OCI-LY3 (cell line): ENCODE results near the gene GCSH.

Source experiments
- H2AFZ ChIP-seq: fragments of 200-600, 300-600 bp; shearing (Covaris generic); 2 replicates; pipeline ENCODE4 v1.6.0; 2014; ENCODE audit warnings: antibody characterized with exemption, low read depth, low read length
- H3K27ac ChIP-seq: fragments of 200-600, 300-600 bp; sonication (generic); 2 replicates; pipeline ENCODE4 v1.5.1; 2014; ENCODE audit warnings: mild to moderate bottlenecking, low read length, moderate library complexity, mixed read lengths
- H3K27me3 ChIP-seq: fragments of 200-600, 300-600 bp; sonication (generic); 2 replicates; pipeline ENCODE4 v1.6.1; 2014; ENCODE audit warnings: low read depth, low read length, mixed read lengths
- H3K36me3 ChIP-seq: fragments of 200-600, 300-600 bp; sonication (generic); replicated peaks from 2 replicates; pipeline ENCODE3; 2014; ENCODE audit warnings: low read depth, low read length, mixed read lengths
- H3K4me1 ChIP-seq: fragments of 300-600, 200-600 bp; sonication (generic); 2 replicates; pipeline ENCODE4 v1.6.1; 2014; ENCODE audit warnings: low read length, mixed read lengths
- H3K4me2 ChIP-seq: fragments of 200-600, 300-600 bp; sonication (generic); 2 replicates; pipeline ENCODE4 v1.6.1; 2014; ENCODE audit warnings: low read length, mixed read lengths
- H3K4me3 ChIP-seq: fragments of 300-600, 200-600 bp; sonication (generic); 2 replicates; pipeline ENCODE4 v1.5.1; 2014; ENCODE audit warnings: antibody characterized with exemption, mild to moderate bottlenecking, low read length, moderate library complexity
- H3K79me2 ChIP-seq: fragments of 300-600, 200-600 bp; shearing (Covaris generic); 2 replicates; pipeline ENCODE4 v1.6.1; 2014; ENCODE audit warnings: mild to moderate bottlenecking, low read length, mixed read lengths
- H3K9ac ChIP-seq: fragments of 300-600, 200-600 bp; shearing (Covaris generic); 2 replicates; pipeline ENCODE4 v1.6.0; 2014; ENCODE audit warnings: mild to moderate bottlenecking, low read length, moderate library complexity
- H3K9me3 ChIP-seq: fragments of 200-600, 300-600 bp; shearing (Covaris generic); 2 replicates; pipeline ENCODE4 v1.6.1; 2014; ENCODE audit warnings: low read length, mixed read lengths; ENCODE audit not compliant: insufficient read depth
- H4K20me1 ChIP-seq: fragments of 200-600, 300-600 bp; sonication (generic); 2 replicates; pipeline ENCODE4 v1.6.1; 2016; ENCODE audit warnings: low read length, mixed read lengths; ENCODE audit not compliant: insufficient read depth
- EZH2phosphoT487 ChIP-seq: fragments of 200-600 bp; shearing (Covaris generic); IDR thresholded peaks from 2 replicates; pipeline ENCODE4 v1.6.1; 2018; ENCODE audit warnings: antibody characterized with exemption, mixed run types, low read depth
- TF ChIP-seq, protein P1 (sequence below): fragments of 200-600, 300-600 bp; sonication (generic); IDR thresholded peaks from 2 replicates; pipeline ENCODE4 v1.5.1; 2014; ENCODE audit warnings: antibody characterized with exemption, low read length, low read depth

GCSH gene

DNA sequence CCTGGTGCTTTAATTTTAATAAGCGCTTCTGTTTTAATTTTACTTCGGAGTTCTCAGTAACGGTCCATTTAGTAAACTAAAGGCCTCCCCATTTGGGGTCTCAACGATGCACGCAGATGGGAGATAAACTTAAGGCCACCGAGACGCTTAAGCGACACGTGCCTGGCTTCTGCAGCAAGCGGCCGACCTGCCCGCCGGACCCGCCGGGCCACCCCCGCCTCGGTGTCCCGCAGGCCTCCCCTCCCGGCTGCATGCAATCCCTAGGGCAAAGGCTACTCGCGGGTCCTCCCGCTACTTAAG lies 592 bp downstream of the GCSH start:
- H3K4me1 ChIP-seq, result peaks cover 16% of the 10 kb centered on the region
- no peak for TF ChIP-seq EZH2phosphoT487
- TF ChIP-seq, protein P1, sequence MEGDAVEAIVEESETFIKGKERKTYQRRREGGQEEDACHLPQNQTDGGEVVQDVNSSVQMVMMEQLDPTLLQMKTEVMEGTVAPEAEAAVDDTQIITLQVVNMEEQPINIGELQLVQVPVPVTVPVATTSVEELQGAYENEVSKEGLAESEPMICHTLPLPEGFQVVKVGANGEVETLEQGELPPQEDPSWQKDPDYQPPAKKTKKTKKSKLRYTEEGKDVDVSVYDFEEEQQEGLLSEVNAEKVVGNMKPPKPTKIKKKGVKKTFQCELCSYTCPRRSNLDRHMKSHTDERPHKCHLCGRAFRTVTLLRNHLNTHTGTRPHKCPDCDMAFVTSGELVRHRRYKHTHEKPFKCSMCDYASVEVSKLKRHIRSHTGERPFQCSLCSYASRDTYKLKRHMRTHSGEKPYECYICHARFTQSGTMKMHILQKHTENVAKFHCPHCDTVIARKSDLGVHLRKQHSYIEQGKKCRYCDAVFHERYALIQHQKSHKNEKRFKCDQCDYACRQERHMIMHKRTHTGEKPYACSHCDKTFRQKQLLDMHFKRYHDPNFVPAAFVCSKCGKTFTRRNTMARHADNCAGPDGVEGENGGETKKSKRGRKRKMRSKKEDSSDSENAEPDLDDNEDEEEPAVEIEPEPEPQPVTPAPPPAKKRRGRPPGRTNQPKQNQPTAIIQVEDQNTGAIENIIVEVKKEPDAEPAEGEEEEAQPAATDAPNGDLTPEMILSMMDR, result no peak
- H2AFZ ChIP-seq, result peak overlapping the region; percentile 73; the same call in 1 of the 2 replicates
- no peak overlapping the region for H3K27ac ChIP-seq
- H3K36me3 ChIP-seq, result peaks cover 2% of the 10 kb centered on the region
- peak overlapping the region; percentile 80 for H3K4me2 ChIP-seq
- H3K27me3 ChIP-seq, result no peaks in the 10 kb centered on the region
- no peaks in the 10 kb centered on the region for H4K20me1 ChIP-seq
- H3K9ac ChIP-seq, result peak overlapping the region; percentile 80
- peak overlapping the region; percentile 89 for H3K4me3 ChIP-seq
- H3K79me2 ChIP-seq, result peaks cover 48% of the 10 kb centered on the region
- no peaks in the 10 kb centered on the region for H3K9me3 ChIP-seq

DNA sequence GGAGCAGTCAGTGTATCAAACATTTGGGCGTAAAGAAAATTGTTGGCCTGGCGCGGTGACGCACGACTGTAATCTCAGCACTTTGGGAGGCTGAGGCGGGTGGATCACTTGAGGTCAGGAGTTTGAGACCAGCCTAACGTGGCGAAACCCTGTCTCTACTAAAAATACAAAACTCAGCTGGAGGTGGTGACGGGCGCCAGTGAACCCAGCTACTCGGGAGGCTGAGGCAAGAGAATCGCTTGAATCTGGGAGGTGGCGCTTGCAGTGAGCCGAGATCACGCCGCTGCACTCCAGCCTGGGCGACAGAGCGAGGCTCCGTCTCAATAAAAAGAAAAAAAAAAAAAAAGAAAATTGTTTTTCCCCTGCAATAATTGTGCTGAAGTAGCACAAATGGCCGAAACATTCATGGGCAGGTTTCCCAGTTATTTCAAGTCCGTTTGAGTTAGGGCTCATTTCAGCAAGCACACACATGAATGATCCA lies 1.4 kb downstream of the GCSH start:
- Histone ChIP-seq H3K9me3 (no peaks in the 10 kb centered on the region), H3K4me1 (peaks cover 16% of the 10 kb centered on the region), H3K9ac (0 out of 2 replicates have a peak overlapping the region, but pooled peaks have one; percentile 80), H3K79me2 (peaks cover 50% of the 10 kb centered on the region), H4K20me1 (no peaks in the 10 kb centered on the region), H3K36me3 (peaks cover 4% of the 10 kb centered on the region), H3K4me2 (peak overlapping the region; percentile 80), H3K4me3 (peak overlapping the region; percentile 89), H3K27ac (no peak overlapping the region), H2AFZ (no peak overlapping the region), H3K27me3 (no peaks in the 10 kb centered on the region)
- TF ChIP-seq, protein P1, result no peak
- TF ChIP-seq EZH2phosphoT487, result no peak

DNA sequence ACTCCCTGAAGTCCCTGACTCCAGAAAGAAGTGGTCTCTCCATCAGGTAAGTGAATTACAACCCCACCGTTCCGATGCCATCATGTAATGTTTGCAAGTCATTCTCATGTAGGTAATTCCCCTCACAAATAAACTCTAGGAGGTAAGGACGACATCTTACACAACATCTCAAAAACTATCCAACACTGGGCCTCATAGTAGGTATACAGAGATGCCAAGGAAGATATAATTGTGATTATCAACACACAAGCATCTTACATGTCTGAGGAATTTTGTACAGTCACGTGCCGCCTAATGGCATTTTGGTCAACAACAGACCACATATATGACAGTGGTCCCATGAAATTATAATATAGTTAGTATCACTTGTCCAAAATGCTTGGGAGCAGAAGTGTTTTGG lies 7.4 kb downstream of the GCSH start:
- no peak overlapping the region for H3K27ac ChIP-seq
- peaks cover 11% of the 10 kb centered on the region for H3K36me3 ChIP-seq
- H2AFZ ChIP-seq, result no peak overlapping the region
- no peaks in the 10 kb centered on the region for H4K20me1 ChIP-seq
- no peaks in the 10 kb centered on the region for H3K4me1 ChIP-seq
- TF ChIP-seq EZH2phosphoT487, result no peak
- TF ChIP-seq, protein P1, result no peak
- H3K4me2 ChIP-seq, result no peak overlapping the region
- H3K4me3 ChIP-seq, result no peak overlapping the region
- peaks cover 40% of the 10 kb centered on the region for H3K79me2 ChIP-seq
- no peak overlapping the region for H3K9ac ChIP-seq
- no peaks in the 10 kb centered on the region for H3K9me3 ChIP-seq
- no peaks in the 10 kb centered on the region for H3K27me3 ChIP-seq

DNA sequence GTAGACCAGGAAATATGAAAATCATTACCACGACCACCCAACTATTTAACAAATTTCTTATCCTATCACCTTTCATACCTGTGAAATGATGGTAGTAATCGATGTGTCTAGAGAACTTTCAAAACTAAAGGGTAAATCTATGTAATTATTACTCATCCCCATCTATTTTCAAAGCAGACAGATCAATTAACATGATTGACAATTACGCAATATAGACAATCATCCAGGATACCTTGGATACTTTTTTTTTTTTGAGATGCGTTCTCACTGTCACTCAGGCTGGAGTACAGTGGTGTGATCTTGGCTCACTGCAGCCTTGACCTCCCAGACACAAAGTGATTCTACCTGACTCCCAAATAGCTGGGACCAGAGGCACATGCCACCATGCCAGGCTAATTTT lies 15.2 kb downstream of the GCSH start:
- H3K9me3 ChIP-seq, result no peaks in the 10 kb centered on the region
- H3K27ac ChIP-seq, result no peak overlapping the region
- H3K36me3 ChIP-seq, result no peaks in the 10 kb centered on the region
- no peak overlapping the region for H3K9ac ChIP-seq
- H3K4me1 ChIP-seq, result peaks cover 9% of the 10 kb centered on the region; the same call in 1 of the 2 replicates
- H3K4me3 ChIP-seq, result no peak overlapping the region
- no peak overlapping the region for H3K4me2 ChIP-seq
- TF ChIP-seq, protein P1, result no peak
- TF ChIP-seq EZH2phosphoT487, result no peak
- no peaks in the 10 kb centered on the region for H4K20me1 ChIP-seq
- no peaks in the 10 kb centered on the region for H3K27me3 ChIP-seq
- no peaks in the 10 kb centered on the region for H3K79me2 ChIP-seq
- H2AFZ ChIP-seq, result no peak overlapping the region
